ENCODE results near the gene OSBPL5.

DNA sequence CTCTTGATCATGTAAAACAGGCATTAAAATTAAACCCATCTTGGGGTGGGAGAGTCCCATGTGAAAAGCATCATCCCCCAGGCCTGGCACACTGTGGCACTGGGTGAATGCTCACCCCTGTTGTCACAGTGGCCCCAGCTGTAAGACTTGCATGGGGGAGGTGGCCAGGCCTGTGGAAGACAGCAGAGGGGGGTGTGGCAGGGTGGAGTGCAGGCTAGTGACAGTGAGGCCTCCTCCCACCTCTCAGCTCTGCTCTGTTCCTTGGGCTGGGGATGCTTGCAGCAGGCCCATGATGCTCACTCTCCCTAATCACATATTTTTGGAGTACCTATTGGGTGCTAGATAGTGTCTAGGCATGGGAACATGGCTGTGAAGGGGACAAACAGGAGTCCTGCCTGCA, 10.1 kb upstream of the OSBPL5 start:
- TF ChIP-seq, protein P1, sequence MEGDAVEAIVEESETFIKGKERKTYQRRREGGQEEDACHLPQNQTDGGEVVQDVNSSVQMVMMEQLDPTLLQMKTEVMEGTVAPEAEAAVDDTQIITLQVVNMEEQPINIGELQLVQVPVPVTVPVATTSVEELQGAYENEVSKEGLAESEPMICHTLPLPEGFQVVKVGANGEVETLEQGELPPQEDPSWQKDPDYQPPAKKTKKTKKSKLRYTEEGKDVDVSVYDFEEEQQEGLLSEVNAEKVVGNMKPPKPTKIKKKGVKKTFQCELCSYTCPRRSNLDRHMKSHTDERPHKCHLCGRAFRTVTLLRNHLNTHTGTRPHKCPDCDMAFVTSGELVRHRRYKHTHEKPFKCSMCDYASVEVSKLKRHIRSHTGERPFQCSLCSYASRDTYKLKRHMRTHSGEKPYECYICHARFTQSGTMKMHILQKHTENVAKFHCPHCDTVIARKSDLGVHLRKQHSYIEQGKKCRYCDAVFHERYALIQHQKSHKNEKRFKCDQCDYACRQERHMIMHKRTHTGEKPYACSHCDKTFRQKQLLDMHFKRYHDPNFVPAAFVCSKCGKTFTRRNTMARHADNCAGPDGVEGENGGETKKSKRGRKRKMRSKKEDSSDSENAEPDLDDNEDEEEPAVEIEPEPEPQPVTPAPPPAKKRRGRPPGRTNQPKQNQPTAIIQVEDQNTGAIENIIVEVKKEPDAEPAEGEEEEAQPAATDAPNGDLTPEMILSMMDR (conservative IDR thresholded peaks at IDR 0.05), result no peak
- TF ChIP-seq EZH2 (IDR thresholded peaks at IDR 0.05; ENCODE audit: low read depth), result no peak
